Astrocyte of the spinal cord (primary cell): ENCODE data around the gene PKD1L1.

Experiments used
- DNase-seq: peaks from one replicate; pipeline ENCODE4 v3.0.0; 2011; ENCODE audit warnings: low read depth, low spot score
- H3K4me3 ChIP-seq: 2 replicates; pipeline ENCODE4 v1.5.1; 2011; ENCODE audit warnings: low read depth, mild to moderate bottlenecking, low read length, moderate library complexity
- in situ Hi-C: cut with HindIII; loops from 2 replicates; pipeline ENCODE4 v1.10.0; 2017; ENCODE audit warnings: low sequenced_read_pairs
- TF ChIP-seq, protein P1 (sequence below): IDR thresholded peaks from 2 replicates; pipeline ENCODE4 v1.5.1; 2012; ENCODE audit warnings: low read depth, mild to moderate bottlenecking, low read length, inconsistent platforms

The PKD1L1 gene

DNA sequence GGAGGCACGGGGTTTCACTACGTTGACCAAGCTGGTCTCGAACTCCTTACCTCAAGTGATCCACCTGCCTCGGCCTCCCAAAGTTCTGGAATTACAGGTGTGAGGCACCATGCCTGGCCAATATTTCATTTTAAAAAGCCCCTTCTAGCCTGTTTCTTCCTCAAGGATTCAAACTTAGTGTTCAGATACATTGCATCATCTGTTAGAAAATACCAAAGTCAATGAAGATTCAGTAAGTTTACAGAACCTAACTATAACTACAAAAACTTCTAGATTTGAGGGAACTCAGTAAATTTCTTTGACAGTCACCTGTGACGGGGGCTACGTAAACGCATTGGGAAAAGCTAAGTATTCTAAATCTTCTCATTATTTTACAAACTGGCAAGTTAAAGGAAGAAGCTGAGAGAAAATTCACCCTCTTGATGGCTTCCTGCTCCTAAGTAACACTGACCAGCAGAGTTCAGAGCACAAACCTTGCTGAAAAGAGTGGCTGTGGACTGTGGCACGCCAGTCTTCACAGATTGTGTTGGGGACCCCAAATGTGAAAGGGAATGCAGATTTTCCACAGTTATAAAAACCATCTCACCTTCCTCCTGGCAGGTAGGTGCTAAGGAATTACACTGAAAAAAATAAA lies 162.2 kb downstream of the PKD1L1 start:
- TF ChIP-seq, protein P1, sequence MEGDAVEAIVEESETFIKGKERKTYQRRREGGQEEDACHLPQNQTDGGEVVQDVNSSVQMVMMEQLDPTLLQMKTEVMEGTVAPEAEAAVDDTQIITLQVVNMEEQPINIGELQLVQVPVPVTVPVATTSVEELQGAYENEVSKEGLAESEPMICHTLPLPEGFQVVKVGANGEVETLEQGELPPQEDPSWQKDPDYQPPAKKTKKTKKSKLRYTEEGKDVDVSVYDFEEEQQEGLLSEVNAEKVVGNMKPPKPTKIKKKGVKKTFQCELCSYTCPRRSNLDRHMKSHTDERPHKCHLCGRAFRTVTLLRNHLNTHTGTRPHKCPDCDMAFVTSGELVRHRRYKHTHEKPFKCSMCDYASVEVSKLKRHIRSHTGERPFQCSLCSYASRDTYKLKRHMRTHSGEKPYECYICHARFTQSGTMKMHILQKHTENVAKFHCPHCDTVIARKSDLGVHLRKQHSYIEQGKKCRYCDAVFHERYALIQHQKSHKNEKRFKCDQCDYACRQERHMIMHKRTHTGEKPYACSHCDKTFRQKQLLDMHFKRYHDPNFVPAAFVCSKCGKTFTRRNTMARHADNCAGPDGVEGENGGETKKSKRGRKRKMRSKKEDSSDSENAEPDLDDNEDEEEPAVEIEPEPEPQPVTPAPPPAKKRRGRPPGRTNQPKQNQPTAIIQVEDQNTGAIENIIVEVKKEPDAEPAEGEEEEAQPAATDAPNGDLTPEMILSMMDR: no peak
- no peak for DNase-seq
- in situ Hi-C loops: no loop called here
- H3K4me3 ChIP-seq: no peak overlapping the region

DNA sequence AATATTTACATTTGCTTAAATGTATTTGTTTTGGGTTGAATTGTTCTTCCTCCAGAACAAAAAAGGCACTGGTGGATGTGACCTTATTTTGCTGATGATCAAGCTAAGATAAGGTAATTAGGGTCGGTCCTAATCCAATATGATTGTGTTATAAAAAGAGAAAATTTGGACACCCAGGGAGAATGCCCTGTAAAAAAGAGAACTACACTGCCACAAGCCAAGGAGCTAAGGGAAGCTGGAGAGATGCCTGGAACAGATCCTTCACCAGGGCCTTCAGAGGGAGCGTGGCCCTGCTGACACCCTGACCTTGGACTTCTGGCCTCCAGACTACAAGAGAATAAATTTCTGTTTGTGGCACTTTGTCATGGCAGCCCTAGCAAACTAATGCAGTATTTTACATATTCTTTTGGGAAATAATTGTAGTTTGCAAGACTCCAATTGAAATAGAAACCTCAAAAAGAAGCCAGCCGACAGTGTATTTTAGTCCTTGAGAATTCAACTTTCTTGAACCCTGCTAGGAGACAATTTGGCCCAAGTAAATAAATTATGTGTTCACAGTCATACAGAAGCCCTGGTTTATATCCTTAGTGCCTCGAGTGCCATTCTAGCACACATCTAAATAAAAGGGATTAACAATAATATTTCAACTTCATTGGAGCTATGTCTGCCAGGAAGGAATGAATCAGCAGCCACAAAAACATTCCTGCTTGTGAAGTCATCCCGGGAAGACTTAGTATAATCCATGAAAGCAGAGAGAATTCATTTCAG lies 164.6 kb downstream of the PKD1L1 start:
- DNase-seq: peak; percentile 97
- in situ Hi-C loops: no loop called here
- TF ChIP-seq, protein P1: no peak
- H3K4me3 ChIP-seq: no peak overlapping the region

DNA sequence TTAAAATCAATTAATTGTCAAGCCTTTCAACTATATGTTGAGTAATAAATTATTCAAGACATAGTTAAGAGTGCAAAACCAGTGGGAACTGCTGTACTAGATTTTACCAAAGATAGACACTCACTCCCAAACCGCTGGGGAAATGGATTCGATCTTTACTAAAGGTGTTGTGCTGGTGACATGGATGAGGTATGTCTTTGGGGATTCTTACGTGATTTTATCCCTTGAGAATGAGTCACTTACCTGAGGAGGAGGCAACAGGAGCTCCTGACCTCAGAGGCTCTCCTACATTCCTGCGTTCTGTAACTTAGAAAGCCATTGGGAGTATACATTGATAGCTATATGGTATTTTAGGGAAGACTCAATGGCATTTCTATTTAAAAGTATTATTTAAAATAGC lies 165.5 kb downstream of the PKD1L1 start:
- TF ChIP-seq, protein P1: no peak
- in situ Hi-C loops: no loop called here
- H3K4me3 ChIP-seq: no peak overlapping the region
- DNase-seq: no peak

DNA sequence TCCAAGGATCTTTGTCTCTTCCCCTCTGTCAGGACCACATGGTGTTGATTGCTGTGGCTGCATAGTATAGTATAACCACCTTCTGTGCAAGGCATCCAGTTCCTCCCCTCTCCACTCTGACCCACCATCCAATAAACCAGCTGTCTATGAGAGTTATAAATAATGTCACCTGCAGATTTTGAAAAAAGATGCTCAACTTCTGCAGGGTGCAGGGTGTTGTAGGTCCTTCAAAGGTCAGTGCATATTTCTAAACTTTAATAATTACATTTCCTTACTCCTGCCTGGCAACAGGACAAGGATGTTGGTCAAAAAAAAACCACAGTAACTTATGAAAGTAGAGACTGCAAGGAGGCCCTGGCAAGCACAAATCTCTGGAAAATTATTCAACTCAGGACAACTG lies 166.2 kb downstream of the PKD1L1 start:
- peak; percentile 68 for DNase-seq

DNA sequence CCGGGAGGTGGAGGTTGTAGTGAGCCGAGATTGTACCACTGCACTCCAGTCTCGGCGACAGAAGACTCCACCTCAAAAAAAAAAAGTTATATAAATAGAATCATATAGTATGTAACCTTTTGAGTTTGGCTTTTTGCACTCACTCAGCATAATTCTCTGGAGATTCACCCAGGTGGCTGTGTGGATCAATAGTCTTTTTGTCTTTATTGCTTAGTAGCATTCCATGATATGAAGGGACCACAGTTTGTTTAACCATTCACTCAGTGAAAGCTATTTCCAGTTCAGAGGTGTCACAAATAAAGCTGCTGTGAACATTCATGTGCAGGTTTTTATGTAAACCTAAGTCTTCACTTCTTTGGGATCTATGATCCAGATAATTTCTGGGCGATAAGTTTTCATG lies 167.7 kb downstream of the PKD1L1 start:
- TF ChIP-seq, protein P1: no peak
- no peak overlapping the region for H3K4me3 ChIP-seq
- no peak for DNase-seq
- in situ Hi-C loops: no loop called here

More for the DNA sequence above, 166.2 kb downstream of the PKD1L1 start:
- in situ Hi-C loops: no loop called here
- TF ChIP-seq, protein P1: no peak
- H3K4me3 ChIP-seq: no peak overlapping the region

DNA sequence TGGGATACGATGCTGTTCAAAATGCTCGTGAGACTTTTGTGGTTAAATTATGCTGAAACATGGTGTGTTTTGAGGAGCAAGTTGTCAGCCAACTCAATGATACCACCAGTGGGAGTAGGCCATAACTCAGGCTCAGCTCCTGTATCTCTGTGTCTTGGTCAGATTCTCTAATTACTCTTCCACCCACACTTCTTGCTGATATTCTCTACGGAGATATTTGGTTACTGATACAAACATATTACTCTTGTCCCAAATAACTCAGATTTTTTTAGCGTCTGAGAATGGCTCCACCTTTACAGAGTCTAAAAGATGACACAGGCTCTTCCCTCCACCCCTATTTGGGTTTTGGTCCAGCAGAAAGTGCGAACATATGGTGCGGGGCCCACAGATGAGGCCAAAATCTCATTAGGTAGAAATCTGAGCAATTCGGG lies 168.9 kb downstream of the PKD1L1 start:
- TF ChIP-seq, protein P1: no peak
- in situ Hi-C loops: no loop called here

More for the DNA sequence above, 168.9 kb downstream of the PKD1L1 start:
- no peak for DNase-seq
- no peak overlapping the region for H3K4me3 ChIP-seq
